Keratinocyte (primary cell): ENCODE results near the gene TINCR. TPM values are rescaled to one million over a fixed set of nuclear protein-coding genes. Genes with fewer than 3 reads are reported as not detected.

Experiments used
- DNase-seq: peaks from one replicate; pipeline ENCODE4 v3.0.0-alpha.2; 2011; ENCODE audit warnings: low read depth, missing footprints, low spot score
- FAIRE-seq: peaks from 2 replicates; lab custom pipeline; 2011; peaks lifted over from hg19 to GRCh38; lab: Jason Lieb, UNC
- H2AFZ ChIP-seq: 2 replicates; pipeline ENCODE4 v1.6.0; 2012; ENCODE audit warnings: low read length, control low read depth, inconsistent platforms; ENCODE audit not compliant: control insufficient read depth
- H3K27ac ChIP-seq: 2 replicates; pipeline ENCODE4 v1.5.1; 2011; ENCODE audit warnings: low read length; ENCODE audit not compliant: control insufficient read depth, insufficient read depth
- H3K27me3 ChIP-seq: 3 replicates; pipeline ENCODE4 v1.6.0; 2011; ENCODE audit warnings: low read length; ENCODE audit not compliant: control insufficient read depth, insufficient read depth; ENCODE audit errors: extremely low read depth
- H3K36me3 ChIP-seq, 2 experiments: 2 replicates in 1 of 2; 3 replicates in 1 of 2; pipeline ENCODE4 v1.5.1; 2011; ENCODE audit warnings: low read length in 2 of 2, mild to moderate bottlenecking in 1 of 2; ENCODE audit not compliant: control insufficient read depth in 2 of 2, insufficient read depth in 2 of 2; ENCODE audit errors: extremely low read depth in 1 of 2
- H3K4me1 ChIP-seq: 3 replicates; pipeline ENCODE4 v1.5.1; 2011; ENCODE audit warnings: low read length; ENCODE audit not compliant: control insufficient read depth, insufficient read depth; ENCODE audit errors: extremely low read depth
- H3K4me2 ChIP-seq: 3 replicates; pipeline ENCODE4 v1.6.0; 2011; ENCODE audit warnings: low read depth, low read length; ENCODE audit not compliant: control insufficient read depth, insufficient read depth; ENCODE audit errors: extremely low read depth
- H3K4me3 ChIP-seq, 3 experiments: fragments of 200-600 bp in 1 of 3; sonication (generic) in 1 of 3; 2 replicates in 2 of 3; 3 replicates in 1 of 3; pipeline ENCODE4 v1.5.1; 2011 to 2016; ENCODE audit warnings: low read length in 3 of 3, mild to moderate bottlenecking in 3 of 3, control low read depth in 2 of 3, inconsistent platforms in 1 of 3, low read depth in 1 of 3, mixed read lengths in 1 of 3, mixed run types in 1 of 3, moderate library complexity in 1 of 3; ENCODE audit not compliant: control insufficient read depth in 2 of 3, insufficient read depth in 2 of 3; ENCODE audit errors: extremely low read depth in 1 of 3
- H3K79me2 ChIP-seq: 2 replicates; pipeline ENCODE4 v1.6.0; 2012; ENCODE audit warnings: low read length; ENCODE audit not compliant: control insufficient read depth, insufficient read depth
- H3K9ac ChIP-seq: 3 replicates; pipeline ENCODE4 v1.6.0; 2011; ENCODE audit warnings: low read length; ENCODE audit not compliant: control insufficient read depth, insufficient read depth; ENCODE audit errors: extremely low read depth
- H3K9me1 ChIP-seq: 3 replicates; pipeline ENCODE4 v1.6.0; 2011; ENCODE audit warnings: low read length; ENCODE audit not compliant: control insufficient read depth, insufficient read depth; ENCODE audit errors: extremely low read depth
- H3K9me3 ChIP-seq: 2 replicates; pipeline ENCODE4 v1.5.1; 2012; ENCODE audit warnings: low read depth, low read length; ENCODE audit not compliant: control insufficient read depth
- H4K20me1 ChIP-seq: 3 replicates; pipeline ENCODE4 v1.6.0; 2011; ENCODE audit warnings: low read length; ENCODE audit not compliant: control insufficient read depth, insufficient read depth; ENCODE audit errors: extremely low read depth
- EZH2 ChIP-seq: IDR thresholded peaks from one replicate; pipeline ENCODE4 v1.6.1; 2012; ENCODE audit warnings: inconsistent platforms, mild to moderate bottlenecking, low read length, moderate library complexity
- dilution Hi-C: fragments of 300-500 bp; cut with MboI; formaldehyde crosslinking; loops from one replicate; pipeline ENCODE4 v1.7.0; 2020; ENCODE audit warnings: low sequenced_read_pairs; ENCODE audit not compliant: extremely low pct_ligation_motif_present
- polyA plus RNA-seq, 5 experiments: library from polyadenylated mRNA; depleted of rRNA in 3 of 5; stranded (reverse) in 3 of 5; stranded (forward) in 1 of 5; unstranded in 1 of 5; fragments of >200 nt; gene quantifications; 1 replicate in 1 of 5; 2 replicates in 3 of 5; 3 replicates in 1 of 5; pipeline versions ENCODE4 v1.2.1 to v1.2.3, GENCODE V29; 2011 to 2012; ENCODE audit warnings: missing spikeins in 2 of 5, low read depth in 1 of 5, low replicate concordance in 1 of 5
- TF ChIP-seq, protein P1 (sequence below), 3 experiments: IDR thresholded peaks in 1 of 3; conservative IDR thresholded peaks in 1 of 3; optimal IDR thresholded peaks in 1 of 3; 2 replicates in 2 of 3; 3 replicates in 1 of 3; pipeline versions ENCODE3 to v1.5.1; 2011; ENCODE audit warnings: low read length in 3 of 3, mild to moderate bottlenecking in 3 of 3, moderate library complexity in 2 of 3, control low read depth in 1 of 3, inconsistent platforms in 1 of 3; ENCODE audit not compliant: insufficient read depth in 2 of 3; ENCODE audit errors: extremely low read depth in 1 of 3

The TINCR gene
- polyA plus RNA-seq, 1 donor (not counting 4 experiments of a cell fraction or from before 2014, with no cell fraction given), result 9.7 TPM

DNA sequence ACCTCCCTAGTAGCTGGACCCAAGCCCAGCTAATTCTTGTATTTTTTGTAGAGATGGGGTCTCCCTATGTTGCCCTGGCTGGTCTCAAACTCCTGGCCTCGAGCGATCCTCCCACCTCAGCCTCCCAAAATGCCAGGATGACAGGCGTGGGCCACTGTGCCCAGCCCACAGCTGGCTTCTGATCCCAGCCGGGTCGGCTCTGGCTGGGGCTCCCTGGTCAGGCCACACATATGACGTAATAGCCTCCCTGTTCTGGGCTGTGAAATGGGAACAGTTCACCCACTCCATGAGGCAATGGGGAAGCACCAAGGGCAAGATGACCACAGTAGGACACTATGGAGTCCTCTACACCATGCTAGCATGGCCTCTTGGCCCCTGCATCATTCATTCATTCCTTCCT is 41.1 kb downstream of the TINCR start:
- dilution Hi-C loops, result no loop called here
- FAIRE-seq, result no peak
- Histone ChIP-seq H3K4me3 (no peak overlapping the region), H3K27me3 (no peaks in the 10 kb centered on the region), H3K4me1 (no peaks in the 10 kb centered on the region), H3K9ac (no peak overlapping the region), H3K9me3 (no peaks in the 10 kb centered on the region), H4K20me1 (no peaks in the 10 kb centered on the region), H3K79me2 (no peaks in the 10 kb centered on the region), H3K9me1 (no peaks in the 10 kb centered on the region), H3K4me2 (no peak overlapping the region), H3K27ac (no peak overlapping the region), H3K36me3 (no peaks in the 10 kb centered on the region), H2AFZ (no peak overlapping the region)
- TF ChIP-seq, protein P1, sequence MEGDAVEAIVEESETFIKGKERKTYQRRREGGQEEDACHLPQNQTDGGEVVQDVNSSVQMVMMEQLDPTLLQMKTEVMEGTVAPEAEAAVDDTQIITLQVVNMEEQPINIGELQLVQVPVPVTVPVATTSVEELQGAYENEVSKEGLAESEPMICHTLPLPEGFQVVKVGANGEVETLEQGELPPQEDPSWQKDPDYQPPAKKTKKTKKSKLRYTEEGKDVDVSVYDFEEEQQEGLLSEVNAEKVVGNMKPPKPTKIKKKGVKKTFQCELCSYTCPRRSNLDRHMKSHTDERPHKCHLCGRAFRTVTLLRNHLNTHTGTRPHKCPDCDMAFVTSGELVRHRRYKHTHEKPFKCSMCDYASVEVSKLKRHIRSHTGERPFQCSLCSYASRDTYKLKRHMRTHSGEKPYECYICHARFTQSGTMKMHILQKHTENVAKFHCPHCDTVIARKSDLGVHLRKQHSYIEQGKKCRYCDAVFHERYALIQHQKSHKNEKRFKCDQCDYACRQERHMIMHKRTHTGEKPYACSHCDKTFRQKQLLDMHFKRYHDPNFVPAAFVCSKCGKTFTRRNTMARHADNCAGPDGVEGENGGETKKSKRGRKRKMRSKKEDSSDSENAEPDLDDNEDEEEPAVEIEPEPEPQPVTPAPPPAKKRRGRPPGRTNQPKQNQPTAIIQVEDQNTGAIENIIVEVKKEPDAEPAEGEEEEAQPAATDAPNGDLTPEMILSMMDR (optimal IDR thresholded peaks at IDR 0.05 in 1 of 3, IDR thresholded peaks at IDR 0.05 in 1 of 3, conservative IDR thresholded peaks at IDR 0.05 in 1 of 3; ENCODE audit: extremely low read depth in 1 of 3, insufficient read depth in 2 of 3, low read length in 3 of 3), result no peak
- TF ChIP-seq EZH2, result no peak
- no peak for DNase-seq

DNA sequence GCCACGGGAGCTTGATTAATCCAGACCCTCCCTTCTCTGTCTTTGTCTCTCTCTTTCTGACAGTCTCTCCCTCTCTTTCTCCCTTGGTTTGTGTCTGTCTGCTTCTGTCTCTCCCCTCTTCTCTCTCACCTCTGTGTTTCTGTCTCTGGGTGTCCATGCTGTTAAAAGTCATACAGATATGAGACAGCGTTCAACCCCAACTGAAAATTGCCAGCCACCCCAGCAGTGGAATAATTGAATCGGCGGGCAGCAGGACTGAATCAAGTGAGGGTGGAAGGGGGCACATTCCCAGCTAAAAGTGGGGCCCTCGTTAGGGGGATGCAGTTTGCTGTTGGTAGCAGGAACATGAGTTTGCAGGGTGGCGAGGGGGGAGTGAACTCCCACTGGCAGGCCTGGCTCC is 43.7 kb downstream of the TINCR start:
- TF ChIP-seq, protein P1 (optimal IDR thresholded peaks at IDR 0.05 in 1 of 3, IDR thresholded peaks at IDR 0.05 in 1 of 3, conservative IDR thresholded peaks at IDR 0.05 in 1 of 3; ENCODE audit: extremely low read depth in 1 of 3, insufficient read depth in 2 of 3, low read length in 3 of 3), result no peak
- no peak for TF ChIP-seq EZH2
- Histone ChIP-seq H3K36me3 (no peaks in the 10 kb centered on the region), H3K9ac (no peak overlapping the region), H2AFZ (no peak overlapping the region), H3K27me3 (no peaks in the 10 kb centered on the region), H3K4me2 (no peak overlapping the region), H3K9me1 (no peaks in the 10 kb centered on the region), H3K4me3 (no peak overlapping the region), H4K20me1 (no peaks in the 10 kb centered on the region), H3K4me1 (no peaks in the 10 kb centered on the region), H3K27ac (no peak overlapping the region), H3K79me2 (no peaks in the 10 kb centered on the region), H3K9me3 (peaks cover 2% of the 10 kb centered on the region)
- DNase-seq, result no peak
- dilution Hi-C loops, result no loop called here
- FAIRE-seq, result no peak
